H9 (cell line): ENCODE data around the gene MYLK4. TPM values are rescaled to one million over a fixed set of nuclear protein-coding genes. Genes with fewer than 3 reads are reported as not detected.

Experiments used
- DNase-seq: peaks from one replicate; pipeline ENCODE4 v3.0.0-alpha.2; 2017
- H2AFZ ChIP-seq: one replicate; pipeline ENCODE4 v1.6.1; 2013; ENCODE audit warnings: mild to moderate bottlenecking, low read length, control low read depth, moderate library complexity
- H2AK5ac ChIP-seq: 2 replicates; pipeline ENCODE4 v1.6.1; 2013; ENCODE audit warnings: low read length, control low read depth, mixed read lengths; ENCODE audit not compliant: insufficient read length
- H2BK120ac ChIP-seq: one replicate; pipeline ENCODE4 v1.6.1; 2013; ENCODE audit warnings: low read depth, mild to moderate bottlenecking, low read length, control low read depth, inconsistent platforms; ENCODE audit not compliant: poor library complexity, severe bottlenecking
- H2BK12ac ChIP-seq: 2 replicates; pipeline ENCODE4 v1.6.1; 2013; ENCODE audit warnings: low read length, control low read depth, mixed read lengths, low read depth; ENCODE audit not compliant: insufficient read length
- H2BK15ac ChIP-seq: 2 replicates; pipeline ENCODE4 v1.6.1; 2013; ENCODE audit warnings: low read depth, low read length, control low read depth
- H2BK20ac ChIP-seq: one replicate; pipeline ENCODE4 v1.6.1; 2013; ENCODE audit warnings: low read depth, mild to moderate bottlenecking, low read length, control low read depth, inconsistent platforms; ENCODE audit not compliant: poor library complexity, severe bottlenecking
- H2BK5ac ChIP-seq: 2 replicates; pipeline ENCODE4 v1.6.1; 2013; ENCODE audit warnings: low read length, control low read depth, mixed read lengths; ENCODE audit not compliant: insufficient read length
- H3K14ac ChIP-seq: 2 replicates; pipeline ENCODE4 v1.6.1; 2013; ENCODE audit warnings: low read length, control low read depth; ENCODE audit not compliant: insufficient read depth
- H3K18ac ChIP-seq: 2 replicates; pipeline ENCODE4 v1.6.1; 2013; ENCODE audit warnings: low read depth, mild to moderate bottlenecking, mixed read lengths, low read length, control low read depth; ENCODE audit not compliant: insufficient read length
- H3K23ac ChIP-seq: 2 replicates; pipeline ENCODE4 v1.6.1; 2013; ENCODE audit warnings: low read length, control low read depth, mixed read lengths, low read depth; ENCODE audit not compliant: insufficient read length
- H3K23me2 ChIP-seq: 2 replicates; pipeline ENCODE4 v1.6.1; 2013; ENCODE audit warnings: low read depth, mild to moderate bottlenecking, mixed read lengths, low read length, control low read depth; ENCODE audit not compliant: insufficient read length, poor library complexity, severe bottlenecking
- H3K27ac ChIP-seq: 2 replicates; pipeline ENCODE4 v1.5.1; 2013; ENCODE audit warnings: low read length, control low read depth, mixed read lengths, low read depth; ENCODE audit not compliant: insufficient read length
- H3K27me3 ChIP-seq: 2 replicates; pipeline ENCODE4 v1.6.1; 2013; ENCODE audit warnings: low read length, control low read depth, inconsistent platforms; ENCODE audit not compliant: insufficient read depth
- H3K4ac ChIP-seq: 2 replicates; pipeline ENCODE4 v1.6.1; 2013; ENCODE audit warnings: low read depth, mild to moderate bottlenecking, control low read depth, inconsistent platforms, low read length, moderate library complexity
- H3K4me1 ChIP-seq: 2 replicates; pipeline ENCODE4 v1.6.1; 2013; ENCODE audit warnings: low read length, control low read depth, inconsistent platforms; ENCODE audit not compliant: insufficient read depth
- H3K4me2 ChIP-seq: 2 replicates; pipeline ENCODE4 v1.6.1; 2013; ENCODE audit warnings: low read length, control low read depth, mixed read lengths; ENCODE audit not compliant: insufficient read length, insufficient read depth
- H3K56ac ChIP-seq: 2 replicates; pipeline ENCODE4 v1.6.1; 2013; ENCODE audit warnings: low read depth, mild to moderate bottlenecking, mixed read lengths, low read length, control low read depth; ENCODE audit not compliant: insufficient read length
- H3K79me1 ChIP-seq: 2 replicates; pipeline ENCODE4 v1.6.1; 2013; ENCODE audit warnings: low read depth, mild to moderate bottlenecking, moderate library complexity, low read length, control low read depth, inconsistent platforms; ENCODE audit not compliant: insufficient read depth, poor library complexity, severe bottlenecking
- H3K79me2 ChIP-seq: 2 replicates; pipeline ENCODE4 v1.6.1; 2013; ENCODE audit warnings: low read length, control low read depth, inconsistent platforms; ENCODE audit not compliant: insufficient read depth
- H3K9ac ChIP-seq: 2 replicates; pipeline ENCODE4 v1.6.1; 2013; ENCODE audit warnings: low read length, control low read depth, mixed read lengths; ENCODE audit not compliant: insufficient read length; ENCODE audit errors: extremely low read depth
- H3K9me3 ChIP-seq: one replicate; pipeline ENCODE4 v1.6.1; 2013; ENCODE audit warnings: low read depth, low read length, inconsistent platforms; ENCODE audit not compliant: control insufficient read depth
- H3T11ph ChIP-seq: one replicate; pipeline ENCODE4 v1.6.1; 2013; ENCODE audit warnings: mild to moderate bottlenecking, low read length, control low read depth, inconsistent platforms
- H4K20me1 ChIP-seq: one replicate; pipeline ENCODE4 v1.6.1; 2013; ENCODE audit not compliant: control insufficient read depth, insufficient read length, insufficient read depth
- H4K5ac ChIP-seq: 2 replicates; pipeline ENCODE4 v1.6.1; 2013; ENCODE audit warnings: low read depth, mild to moderate bottlenecking, mixed read lengths, low read length, control low read depth; ENCODE audit not compliant: insufficient read length
- H4K8ac ChIP-seq: replicated peaks from 2 replicates; pipeline ENCODE4 v1.6.1; 2013; ENCODE audit warnings: low read length, control low read depth, mixed read lengths, low read depth; ENCODE audit not compliant: insufficient read length
- H4K91ac ChIP-seq: 2 replicates; pipeline ENCODE4 v1.6.1; 2013; ENCODE audit warnings: low read depth, mild to moderate bottlenecking, moderate library complexity, mixed read lengths, low read length, control low read depth; ENCODE audit not compliant: insufficient read length
- H3K27ac Mint-ChIP-seq, 3 experiments: 2 replicates in 2 of 3; 3 replicates in 1 of 3; pipeline ENCODE4 v1.8.0; 2020 to 2021; ENCODE audit warnings: mixed read lengths in 3 of 3, mild to moderate bottlenecking in 1 of 3, moderate library complexity in 1 of 3
- H3K27me3 Mint-ChIP-seq: 2 replicates; pipeline ENCODE4 v1.8.0; 2021; ENCODE audit warnings: low read depth, mild to moderate bottlenecking, moderate library complexity, mixed read lengths
- H3K36me3 Mint-ChIP-seq, 3 experiments: 2 replicates in 2 of 3; 3 replicates in 1 of 3; pipeline ENCODE4 v1.8.0; 2020 to 2021; ENCODE audit warnings: low read depth in 3 of 3, mixed read lengths in 3 of 3; ENCODE audit not compliant: insufficient read depth in 1 of 3
- H3K4me1 Mint-ChIP-seq, 2 experiments: 2 replicates each; pipeline ENCODE4 v1.8.0; 2020; ENCODE audit warnings: mixed read lengths in 2 of 2
- H3K4me3 Mint-ChIP-seq, 2 experiments: 2 replicates in 1 of 2; 3 replicates in 1 of 2; pipeline ENCODE4 v1.8.0; 2020 to 2021; ENCODE audit warnings: mild to moderate bottlenecking in 2 of 2, mixed read lengths in 2 of 2, moderate library complexity in 1 of 2
- H3K9me3 Mint-ChIP-seq, 2 experiments: 2 replicates in 1 of 2; 3 replicates in 1 of 2; pipeline ENCODE4 v1.8.0; 2020; ENCODE audit warnings: mild to moderate bottlenecking in 2 of 2, mixed read lengths in 2 of 2, moderate library complexity in 1 of 2
- WGBS: extraction: QIAGEN DNeasy Blood & Tissue Kit; methylation state at CpG from one replicate; pipeline ENCODE4 v1.1.7; 2013; ENCODE audit warnings: missing lambda C conversion rate, low lambda C conversion rate, mixed read lengths; ENCODE audit not compliant: insufficient read length; ENCODE audit errors: extremely low coverage; 5-methylcytosine and 5-hydroxymethylcytosine counted together
- total RNA-seq: library from RNA; stranded (reverse); gene quantifications from 2 replicates; pipeline ENCODE4 v1.2.1, GENCODE V29; 2021
- TF ChIP-seq, protein P1 (sequence below): fragments of 200-600 bp; sonication (generic); conservative IDR thresholded peaks from 3 replicates; pipeline ENCODE4 v1.8.0; 2021; ENCODE audit warnings: antibody characterized with exemption, mild to moderate bottlenecking

Gene MYLK4
- total RNA-seq, 1 experiment from 2014 or later: 0.28 TPM

DNA sequence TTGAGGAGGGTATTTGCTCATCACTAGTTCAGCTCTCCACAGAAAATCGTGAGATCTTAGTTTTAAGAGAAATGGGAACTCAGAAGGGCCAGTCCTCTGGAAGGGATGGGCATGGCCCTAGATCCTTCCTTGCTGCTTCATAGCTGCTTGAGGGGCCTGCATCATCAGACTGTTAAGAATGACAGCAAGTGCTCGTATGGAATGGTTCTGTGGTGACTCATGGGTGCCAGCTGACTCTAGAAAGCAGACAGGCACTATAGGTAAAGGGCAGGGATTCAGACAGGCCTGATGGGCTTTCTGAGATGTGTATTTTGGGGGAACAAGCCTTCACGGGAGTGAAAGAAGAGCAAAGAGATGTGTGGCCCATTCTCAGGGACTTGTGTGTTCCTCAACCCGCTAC is 90.8 kb downstream of the MYLK4 start:
- no peak overlapping the region for H4K8ac ChIP-seq
- H3K79me2 ChIP-seq: no peaks in the 10 kb centered on the region
- H3K9ac ChIP-seq: no peak overlapping the region
- H4K5ac ChIP-seq: no peak overlapping the region
- no peak overlapping the region for H2AK5ac ChIP-seq
- H3K9me3 Mint-ChIP-seq: peaks cover 13 to 17% of the 10 kb centered on the region in 2 experiments
- H3K14ac ChIP-seq: no peak overlapping the region
- H3K27me3 ChIP-seq: no peaks in the 10 kb centered on the region
- no peak overlapping the region for H2BK12ac ChIP-seq
- H3T11ph ChIP-seq: no peak overlapping the region
- H3K79me1 ChIP-seq: no peaks in the 10 kb centered on the region
- no peak overlapping the region for H3K4ac ChIP-seq
- no peaks in the 10 kb centered on the region; the same call in 1 of the 2 replicates for H3K27me3 Mint-ChIP-seq
- no peaks in the 10 kb centered on the region for H3K23me2 ChIP-seq
- H3K4me2 ChIP-seq: no peak overlapping the region
- no peak overlapping the region for H3K18ac ChIP-seq
- no peak overlapping the region for H2BK15ac ChIP-seq
- peaks cover 6% of the 10 kb centered on the region; the same call in 1 of the 2 replicates for H3K4me1 ChIP-seq
- H3K56ac ChIP-seq: no peak overlapping the region
- no peak overlapping the region for H2BK5ac ChIP-seq
- no peak for DNase-seq
- H4K20me1 ChIP-seq: no peaks in the 10 kb centered on the region
- no peak overlapping the region for H3K27ac ChIP-seq
- peaks cover 7 to 14% (median 13%) of the 10 kb centered on the region in 3 experiments; a peak in 5 of 7 replicates for H3K36me3 Mint-ChIP-seq
- no CpG with 5 or more reads among the region's 4 CpGs for WGBS
- H4K91ac ChIP-seq: no peak overlapping the region
- no peak overlapping the region for H2AFZ ChIP-seq
- H3K9me3 ChIP-seq: no peaks in the 10 kb centered on the region
- H2BK120ac ChIP-seq: no peak overlapping the region
- no peak overlapping the region for H3K4me3 Mint-ChIP-seq
- TF ChIP-seq, protein P1, sequence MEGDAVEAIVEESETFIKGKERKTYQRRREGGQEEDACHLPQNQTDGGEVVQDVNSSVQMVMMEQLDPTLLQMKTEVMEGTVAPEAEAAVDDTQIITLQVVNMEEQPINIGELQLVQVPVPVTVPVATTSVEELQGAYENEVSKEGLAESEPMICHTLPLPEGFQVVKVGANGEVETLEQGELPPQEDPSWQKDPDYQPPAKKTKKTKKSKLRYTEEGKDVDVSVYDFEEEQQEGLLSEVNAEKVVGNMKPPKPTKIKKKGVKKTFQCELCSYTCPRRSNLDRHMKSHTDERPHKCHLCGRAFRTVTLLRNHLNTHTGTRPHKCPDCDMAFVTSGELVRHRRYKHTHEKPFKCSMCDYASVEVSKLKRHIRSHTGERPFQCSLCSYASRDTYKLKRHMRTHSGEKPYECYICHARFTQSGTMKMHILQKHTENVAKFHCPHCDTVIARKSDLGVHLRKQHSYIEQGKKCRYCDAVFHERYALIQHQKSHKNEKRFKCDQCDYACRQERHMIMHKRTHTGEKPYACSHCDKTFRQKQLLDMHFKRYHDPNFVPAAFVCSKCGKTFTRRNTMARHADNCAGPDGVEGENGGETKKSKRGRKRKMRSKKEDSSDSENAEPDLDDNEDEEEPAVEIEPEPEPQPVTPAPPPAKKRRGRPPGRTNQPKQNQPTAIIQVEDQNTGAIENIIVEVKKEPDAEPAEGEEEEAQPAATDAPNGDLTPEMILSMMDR: no peak
- no peak overlapping the region for H3K23ac ChIP-seq
- H2BK20ac ChIP-seq: no peak overlapping the region
- peaks cover 38 to 40% of the 10 kb centered on the region in 2 experiments for H3K4me1 Mint-ChIP-seq
- H3K27ac Mint-ChIP-seq: no peak overlapping the region
